Nephron (organoid): Measurements from ENCODE around the gene C19orf33.
A peak's percentile ranks its signal among the peaks of the same experiment; 100 is the strongest.

Experiments
- H3K27ac Mint-ChIP-seq, 3 experiments: 2 replicates each; pipeline ENCODE4 v1.8.0; 2020; ENCODE audit warnings: mixed read lengths in 3 of 3, mild to moderate bottlenecking in 2 of 3, moderate library complexity in 1 of 3
- H3K27me3 Mint-ChIP-seq: 2 replicates; pipeline ENCODE4 v1.8.0; 2021; ENCODE audit warnings: low read depth, mild to moderate bottlenecking, moderate library complexity, mixed read lengths
- H3K36me3 Mint-ChIP-seq: 2 replicates; pipeline ENCODE4 v1.8.0; 2020; ENCODE audit warnings: low read depth, mixed read lengths
- H3K4me1 Mint-ChIP-seq: 2 replicates; pipeline ENCODE4 v1.8.0; 2020; ENCODE audit warnings: mixed read lengths
- H3K4me3 Mint-ChIP-seq, 3 experiments: 2 replicates each; pipeline ENCODE4 v1.8.0; 2020; ENCODE audit warnings: mild to moderate bottlenecking in 3 of 3, mixed read lengths in 3 of 3, moderate library complexity in 2 of 3
- H3K9me3 Mint-ChIP-seq: 2 replicates; pipeline ENCODE4 v1.8.0; 2020; ENCODE audit warnings: mixed read lengths
- CTCF ChIP-seq, 3 experiments: fragments of 200-600 bp; sonication (generic); IDR thresholded peaks; one replicate each; pipeline ENCODE4 v1.5.0; 2021; ENCODE audit warnings: antibody characterized with exemption in 3 of 3; ENCODE audit not compliant: unreplicated experiment in 3 of 3

C19orf33 gene

GRCh38 chr19:38308926-38309614 is 5.0 kb downstream of the C19orf33 start:
- H3K36me3 Mint-ChIP-seq: peaks cover 5% of the 10 kb centered on the region
- no peaks in the 10 kb centered on the region for H3K4me1 Mint-ChIP-seq
- TF ChIP-seq CTCF (IDR thresholded peaks at IDR 0.05; ENCODE audit: unreplicated experiment in 3 of 3): no peak
- no peak overlapping the region for H3K4me3 Mint-ChIP-seq
- no peaks in the 10 kb centered on the region for H3K27me3 Mint-ChIP-seq
- H3K9me3 Mint-ChIP-seq: no peaks in the 10 kb centered on the region
- H3K27ac Mint-ChIP-seq: no peak overlapping the region

- Mint-ChIP-seq H3K4me1 (no peaks in the 10 kb centered on the region), H3K27ac (no peak overlapping the region)
Observed at GRCh38 chr19:38309615-38310278, 5.7 kb downstream of the C19orf33 start.

GRCh38 chr19:38310279-38310670 is 6.2 kb downstream of the C19orf33 start:
- Mint-ChIP-seq H3K9me3 (no peaks in the 10 kb centered on the region), H3K36me3 (peaks cover 5% of the 10 kb centered on the region), H3K27me3 (no peaks in the 10 kb centered on the region), H3K4me1 (no peaks in the 10 kb centered on the region), H3K27ac (no peak overlapping the region), H3K4me3 (no peak overlapping the region)
- no peak for TF ChIP-seq CTCF (IDR thresholded peaks at IDR 0.05; ENCODE audit: unreplicated experiment in 3 of 3)

More at GRCh38 chr19:38309615-38310278, 5.7 kb downstream of the C19orf33 start:
- Mint-ChIP-seq H3K4me3 (no peak overlapping the region), H3K9me3 (no peaks in the 10 kb centered on the region), H3K27me3 (no peaks in the 10 kb centered on the region), H3K36me3 (peaks cover 5% of the 10 kb centered on the region)
- no peak for TF ChIP-seq CTCF (IDR thresholded peaks at IDR 0.05; ENCODE audit: unreplicated experiment in 3 of 3)

GRCh38 chr19:38310986-38311385 is 6.9 kb downstream of the C19orf33 start:
- Mint-ChIP-seq H3K4me3 (no peak overlapping the region), H3K27me3 (no peaks in the 10 kb centered on the region), H3K9me3 (no peaks in the 10 kb centered on the region), H3K36me3 (peaks cover 5% of the 10 kb centered on the region), H3K4me1 (no peaks in the 10 kb centered on the region), H3K27ac (no peak overlapping the region)
- TF ChIP-seq CTCF (IDR thresholded peaks at IDR 0.05; ENCODE audit: unreplicated experiment in 3 of 3): no peak

- Mint-ChIP-seq H3K27ac (peak within 1 kb of the TSS; percentile 74 to 95 (median 87)), H3K27me3 (peaks cover 34% of the 10 kb centered on the region), H3K4me1 (no peaks in the 10 kb centered on the region), H3K9me3 (no peaks in the 10 kb centered on the region), H3K36me3 (peaks cover under 1% of the 10 kb centered on the region), H3K4me3 (peak within 1 kb of the TSS; percentile 85 to 92 (median 90))
- TF ChIP-seq CTCF (IDR thresholded peaks at IDR 0.05; ENCODE audit: unreplicated experiment in 3 of 3): no peak
Observed at GRCh38 chr19:38315657-38316476, 11.8 kb downstream of the C19orf33 start, which contains the start of gene YIF1B. Gene YIF1B, minus strand, starts transcription at chr19:38315947. Its CDS starts 30 bp downstream, at chr19:38315917.
